Glomerular endothelial cell (primary cell): Measurements from ENCODE around the gene AIFM1. TPM values are rescaled to one million over a fixed set of nuclear protein-coding genes. Genes with fewer than 3 reads are reported as not detected.

Source experiments
- total RNA-seq: library from RNA; depleted of rRNA; stranded (reverse); fragments of >200 nt; gene quantifications from 2 replicates; pipeline ENCODE4 v1.2.3, GENCODE V29; 2015

AIFM1 gene
- total RNA-seq, 1 donor from 2014 or later = 16.4 TPM

Other genes with a start within 250 kb of the AIFM1 start
- gene BCORL1, start 183.2 kb downstream of the AIFM1 start, total RNA-seq = 6.2 and 12.4 TPM in 2 replicates
- 27.4 and 29.9 TPM in 2 replicates for gene ELF4, start 55.3 kb downstream of the AIFM1 start, total RNA-seq
- gene RAB33A, start 6.1 kb upstream of the AIFM1 start, total RNA-seq = 0.47 and 0.92 TPM in 2 replicates
- 4.5 and 5.2 TPM in 2 replicates for gene ZNF280C, start 103.1 kb upstream of the AIFM1 start, total RNA-seq
- gene SLC25A14, start 174.1 kb upstream of the AIFM1 start, total RNA-seq = 10.9 and 11.1 TPM in 2 replicates
- gene GPR119, start 219.8 kb upstream of the AIFM1 start, total RNA-seq = not detected in 2 replicates
- 14.4 and 19.7 TPM in 2 replicates for gene RBMX2, start 236.1 kb upstream of the AIFM1 start, total RNA-seq